HG03378 (cell line): Measurements from ENCODE around the gene ZIC5.

Experiments
- ATAC-seq: cut with Tn5 transposase; IDR thresholded peaks from one replicate; pipeline ENCODE4 v1.9.1; 2021; ENCODE audit warnings: mild to moderate bottlenecking, moderate library complexity; ENCODE audit not compliant: unreplicated experiment

ZIC5 gene

GRCh38 chr13:99976575-99976974, 5.0 kb upstream of the ZIC5 start:
- no peak for ATAC-seq

- ATAC-seq, result no peak
Measured at GRCh38 chr13:99975626-99976025, 4.1 kb upstream of the ZIC5 start.

DNA sequence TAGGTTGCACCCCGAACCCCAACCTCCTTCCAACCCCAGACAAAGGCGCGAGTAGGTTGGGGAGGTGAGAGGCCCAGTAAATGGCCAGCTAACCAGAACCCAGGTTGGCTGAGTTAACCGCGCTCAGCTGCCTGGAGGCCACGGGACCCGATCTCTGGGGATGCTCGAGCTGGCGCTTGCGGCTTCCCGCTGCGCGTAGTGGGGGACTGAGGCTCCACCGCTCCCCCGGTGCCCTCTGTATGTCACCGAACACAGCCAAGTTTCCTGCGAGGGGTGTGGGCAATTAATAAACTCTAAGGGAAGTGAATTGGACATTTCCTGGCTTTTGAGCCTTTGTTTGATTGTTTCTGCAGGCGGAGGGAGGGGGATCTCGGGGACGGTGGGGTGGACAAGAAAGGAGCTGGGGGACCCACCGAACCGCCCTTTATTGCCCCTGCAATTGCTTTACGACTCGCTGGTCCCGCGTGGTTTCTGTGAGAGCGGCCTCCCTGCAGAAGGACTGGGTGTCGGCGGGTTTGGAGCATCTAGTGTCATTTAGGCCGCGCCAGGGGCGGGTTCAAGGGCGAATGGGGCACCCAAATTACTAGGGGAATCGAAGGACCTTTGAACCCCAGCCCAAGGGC, 3.5 kb upstream of the ZIC5 start:
- no peak for ATAC-seq

- no peak for ATAC-seq
Measured at GRCh38 chr13:99974296-99974938, 2.9 kb upstream of the ZIC5 start.

GRCh38 chr13:99973808-99974185, 2.2 kb upstream of the ZIC5 start:
- no peak for ATAC-seq

GRCh38 chr13:99973163-99973807, 1.7 kb upstream of the ZIC5 start:
- ATAC-seq, result no peak

DNA sequence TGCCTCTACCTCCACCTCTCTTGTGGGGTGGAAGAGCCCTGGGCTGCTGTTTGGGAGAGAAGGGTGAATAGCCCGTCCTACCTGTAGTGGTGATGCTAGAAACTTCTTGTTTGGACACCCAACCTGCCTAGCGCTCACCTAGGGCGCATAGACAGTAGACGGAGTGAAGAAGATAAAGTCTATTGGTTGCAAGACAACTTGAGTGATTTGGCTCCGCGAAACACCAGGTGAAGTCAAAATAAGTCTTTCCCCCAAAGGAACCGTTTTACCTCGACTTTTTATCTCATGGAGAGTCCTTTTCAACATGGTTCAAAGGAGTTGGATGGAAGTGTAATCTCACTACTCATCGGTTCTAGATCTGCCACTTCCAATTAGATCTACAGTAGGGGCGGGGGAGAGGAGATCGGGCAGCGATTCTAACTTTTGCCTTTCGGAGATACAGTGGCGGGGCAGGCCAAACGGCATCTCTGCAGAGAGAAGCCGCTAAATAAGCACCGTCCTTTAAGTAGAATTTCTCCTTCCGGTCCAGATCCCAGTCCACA, 694 bp upstream of the ZIC5 start:
- no peak for ATAC-seq

DNA sequence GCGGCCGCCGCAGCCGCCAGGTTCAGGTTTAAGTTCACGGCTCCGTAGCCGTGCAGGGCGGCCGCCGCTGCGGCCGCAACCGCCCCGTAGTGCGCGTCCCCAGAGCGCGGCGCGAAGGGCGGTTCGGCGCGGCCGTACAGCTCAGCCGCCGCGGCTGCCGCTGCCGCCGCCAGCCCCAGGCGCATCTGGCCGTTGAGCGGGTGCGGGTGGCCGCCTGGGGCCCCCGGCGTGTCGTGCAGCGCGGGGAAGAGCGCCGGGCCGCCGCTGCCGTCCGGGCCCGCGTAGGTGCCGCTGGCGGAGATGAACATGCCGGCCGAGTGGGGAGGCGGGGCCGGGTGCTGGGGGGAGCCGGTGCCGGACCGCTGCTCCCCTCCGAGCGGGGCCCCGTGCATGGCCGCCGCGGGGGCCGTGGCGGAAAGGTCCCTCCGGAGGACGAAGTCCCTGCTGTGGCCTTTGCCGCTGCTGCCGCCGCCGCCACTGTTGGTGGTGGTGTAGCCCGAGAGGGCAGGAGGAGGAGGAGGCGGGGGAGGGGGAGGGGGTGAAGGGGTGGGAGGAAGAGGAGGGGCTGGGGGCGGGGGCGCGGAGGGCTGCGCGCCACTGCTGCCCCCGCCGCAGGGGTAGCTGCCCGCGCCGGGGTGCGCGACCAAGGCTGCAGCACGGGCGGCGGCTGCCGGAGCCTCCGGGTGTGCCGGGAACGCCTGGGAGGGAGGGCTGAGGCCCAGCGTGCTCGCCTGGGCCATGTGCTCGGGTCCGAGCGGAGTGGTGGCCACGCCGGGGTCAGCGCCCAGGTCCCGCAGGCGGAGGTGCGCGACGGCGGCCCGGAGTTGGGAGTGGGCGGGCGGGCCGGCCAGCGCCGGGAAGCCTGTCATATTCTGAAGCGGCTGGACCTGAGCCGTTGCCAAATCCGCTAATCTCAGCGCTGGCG, 654 bp downstream of the ZIC5 start:
- ATAC-seq, result no peak

- no peak for ATAC-seq
Measured at GRCh38 chr13:99969919-99970650, 1.5 kb downstream of the ZIC5 start.

GRCh38 chr13:99969453-99969918, 2.1 kb downstream of the ZIC5 start:
- no peak for ATAC-seq

GRCh38 chr13:99968521-99969452, 2.8 kb downstream of the ZIC5 start:
- ATAC-seq, result no peak

GRCh38 chr13:99967869-99968520, 3.6 kb downstream of the ZIC5 start:
- no peak for ATAC-seq

GRCh38 chr13:99967498-99967868, 4.1 kb downstream of the ZIC5 start:
- ATAC-seq, result no peak

GRCh38 chr13:99966064-99966805, 5.3 kb downstream of the ZIC5 start:
- no peak for ATAC-seq

- no peak for ATAC-seq
Measured at GRCh38 chr13:99965329-99966000, 6.1 kb downstream of the ZIC5 start.

DNA sequence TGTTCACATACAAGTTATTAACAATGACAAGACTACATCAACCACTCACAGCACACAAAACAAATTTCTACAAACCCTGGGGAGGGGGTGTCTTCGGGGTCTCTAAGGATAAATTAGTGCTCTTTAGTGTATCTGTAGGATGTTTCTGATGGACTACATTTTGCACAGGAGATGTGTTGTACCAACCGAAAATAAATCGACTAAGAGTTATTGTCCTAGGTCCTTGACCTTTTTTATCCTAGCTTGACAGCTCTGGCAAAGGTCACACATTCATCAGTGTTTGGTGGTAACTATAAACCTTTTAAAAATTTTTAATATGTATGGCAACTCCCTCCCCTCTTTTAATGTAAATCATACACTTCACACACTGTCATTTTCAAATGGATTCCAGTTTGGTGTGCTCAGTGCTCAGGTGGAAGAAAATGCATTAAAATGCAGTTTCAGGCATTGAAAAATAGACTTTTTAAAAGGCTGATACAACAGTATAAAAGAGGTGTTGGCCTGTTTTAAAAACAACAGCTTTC, 7.7 kb downstream of the ZIC5 start:
- ATAC-seq, result no peak

- ATAC-seq, result no peak
Measured at GRCh38 chr13:99962242-99962641, 9.3 kb downstream of the ZIC5 start.
